NCI-H146 (cell line): Measurements from ENCODE around the gene MID1.

Experiments
- DNase-seq: peaks from one replicate; lab custom pipeline; 2025; lab: John Stamatoyannopoulos, UW

The MID1 gene

DNA sequence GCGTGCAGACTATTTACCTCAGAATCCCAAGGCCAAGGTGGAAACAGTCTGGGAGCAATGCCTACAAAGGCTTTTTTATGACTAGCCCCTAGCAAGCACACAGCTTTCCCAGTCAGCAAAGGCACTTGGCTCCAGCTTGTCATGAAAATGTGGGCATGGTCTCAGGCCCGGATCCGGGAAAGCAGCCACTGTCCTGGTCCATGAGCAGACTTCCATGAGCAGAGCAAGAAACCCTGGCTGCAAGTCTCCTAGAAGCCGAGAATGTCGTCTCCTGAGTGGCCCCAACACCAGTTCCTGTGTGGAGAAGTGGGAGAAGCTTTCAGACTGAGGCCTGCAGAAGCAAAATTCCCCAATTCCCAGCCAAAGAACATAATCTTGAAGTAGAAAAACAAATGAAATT lies 190.5 kb downstream of the MID1 start:
- DNase-seq, result no peak

DNA sequence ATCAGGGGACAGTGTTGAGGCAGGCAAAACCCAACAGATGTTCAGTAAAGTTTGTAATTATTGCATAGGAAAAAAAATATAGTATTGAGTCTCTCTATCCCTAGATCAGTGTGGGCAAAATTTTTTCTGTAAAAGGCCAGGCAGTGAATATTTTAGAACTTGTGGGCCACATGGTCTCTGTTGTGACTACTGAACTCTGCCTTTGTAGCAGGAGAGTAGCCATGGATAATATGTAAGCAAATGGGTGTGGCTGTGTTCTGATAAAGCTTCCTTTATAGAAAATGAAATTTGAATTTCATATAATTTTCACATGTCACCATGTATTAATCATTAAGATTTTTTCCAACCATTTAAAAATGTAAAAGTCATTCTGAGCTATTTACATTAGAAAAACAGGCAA lies 193.1 kb downstream of the MID1 start:
- no peak for DNase-seq

DNA sequence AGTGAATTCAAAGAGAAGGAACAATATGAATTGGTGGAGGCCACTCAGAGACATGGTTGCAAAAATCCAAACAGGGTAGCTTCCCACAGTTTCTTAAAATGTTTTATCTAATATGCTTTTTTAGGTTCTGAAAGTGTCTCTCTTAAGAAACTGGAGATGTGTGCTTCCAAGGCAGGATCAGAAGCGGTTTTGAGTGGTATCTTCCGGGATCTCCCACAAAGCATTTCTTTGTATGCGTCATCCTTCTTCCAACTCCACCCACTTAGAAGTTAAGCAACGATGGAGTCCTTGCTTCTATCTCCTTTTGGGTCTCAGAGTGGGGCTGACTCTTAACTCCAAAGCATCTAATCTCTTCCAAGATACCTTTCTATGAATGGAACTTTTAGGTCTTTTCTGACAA lies 196.7 kb downstream of the MID1 start:
- DNase-seq, result no peak

DNA sequence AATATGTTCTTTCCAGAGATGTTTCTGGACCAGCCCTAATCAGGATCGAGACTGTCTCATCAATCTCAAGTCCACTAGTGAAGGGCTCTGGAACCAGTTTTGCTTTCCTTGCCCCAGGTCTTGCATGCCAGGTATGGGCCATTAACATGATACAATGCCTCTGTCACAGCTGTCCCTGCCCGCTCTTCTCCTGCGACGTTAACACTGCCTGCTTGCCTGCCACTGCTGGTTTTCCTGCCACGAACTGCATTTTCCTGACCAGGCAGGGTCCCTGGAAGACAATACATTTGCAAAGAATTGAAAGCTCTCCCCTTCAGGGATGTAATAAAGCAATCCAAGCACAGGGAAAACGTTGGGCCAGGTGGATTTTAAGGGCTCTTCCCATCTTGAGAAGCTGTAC lies 200.3 kb downstream of the MID1 start:
- no peak for DNase-seq

DNA sequence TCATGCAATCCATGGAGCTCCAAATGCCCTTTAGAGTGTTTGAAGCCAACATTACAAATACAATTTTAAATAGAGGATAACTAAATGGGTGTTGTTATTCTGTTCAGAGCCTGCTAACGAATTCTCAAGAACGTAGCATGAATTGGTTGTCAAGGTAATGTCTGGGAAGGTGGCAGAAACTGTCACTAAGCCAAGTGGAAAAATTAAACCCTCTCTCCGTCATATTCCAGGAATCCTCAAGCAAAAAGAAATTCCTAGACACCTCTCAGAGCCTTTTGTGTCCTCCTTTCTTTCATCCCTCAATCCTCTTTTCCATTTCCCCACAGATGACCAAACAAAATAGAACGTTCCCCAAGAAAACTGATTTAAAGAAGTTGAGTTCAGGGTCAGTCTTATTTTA lies 204.0 kb downstream of the MID1 start:
- DNase-seq, result no peak

DNA sequence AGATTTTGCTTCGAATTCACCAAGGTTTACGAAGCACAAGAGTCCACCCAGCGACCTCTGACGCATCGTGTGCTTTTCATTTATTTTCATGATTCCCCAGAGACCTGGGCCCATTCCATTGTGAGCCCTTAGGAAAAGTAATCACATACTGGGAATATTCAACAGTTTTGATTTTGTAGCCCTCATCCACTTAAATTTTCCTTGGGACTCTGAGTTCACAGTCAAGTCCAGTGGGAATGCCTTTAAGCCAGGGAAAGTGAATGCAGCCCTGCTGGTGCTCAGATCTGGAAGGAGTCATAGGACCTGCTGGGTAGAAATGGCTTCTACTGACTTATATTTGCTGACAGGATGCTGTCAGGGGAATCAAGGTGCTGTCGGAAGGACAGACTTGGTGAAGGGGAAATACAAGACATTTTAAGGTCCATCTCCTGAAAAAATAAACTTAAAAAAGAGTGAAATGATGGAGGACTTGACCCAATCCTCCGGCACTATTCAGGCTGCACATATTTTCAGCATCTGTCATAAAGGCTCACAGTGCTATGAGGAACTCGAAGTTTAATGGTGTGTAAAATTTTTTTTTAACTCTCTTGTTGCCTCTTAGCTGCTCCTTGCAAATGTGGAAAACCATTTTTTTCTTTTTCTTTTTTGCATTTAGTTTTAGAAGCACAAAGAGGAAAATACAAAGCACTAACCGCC lies 204.9 kb downstream of the MID1 start:
- no peak for DNase-seq

DNA sequence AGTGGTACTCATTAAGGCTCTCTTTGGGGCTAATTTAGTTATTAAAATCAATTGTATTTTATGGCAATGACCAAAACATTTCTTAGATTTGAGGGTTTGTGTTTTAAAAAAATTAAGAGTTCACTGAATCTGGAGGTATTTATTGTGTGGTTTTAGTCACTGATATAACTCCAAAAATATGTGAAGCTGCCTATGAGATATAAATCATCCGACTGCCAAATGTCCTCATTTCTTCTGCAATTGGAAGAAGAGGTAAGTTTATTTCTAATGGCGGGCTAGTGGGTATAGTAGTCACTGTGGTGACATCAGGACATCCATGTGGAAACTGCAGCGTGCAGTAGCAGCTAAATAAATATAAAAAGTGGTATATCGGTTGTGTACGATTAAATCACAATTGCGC lies 205.5 kb downstream of the MID1 start:
- no peak for DNase-seq

DNA sequence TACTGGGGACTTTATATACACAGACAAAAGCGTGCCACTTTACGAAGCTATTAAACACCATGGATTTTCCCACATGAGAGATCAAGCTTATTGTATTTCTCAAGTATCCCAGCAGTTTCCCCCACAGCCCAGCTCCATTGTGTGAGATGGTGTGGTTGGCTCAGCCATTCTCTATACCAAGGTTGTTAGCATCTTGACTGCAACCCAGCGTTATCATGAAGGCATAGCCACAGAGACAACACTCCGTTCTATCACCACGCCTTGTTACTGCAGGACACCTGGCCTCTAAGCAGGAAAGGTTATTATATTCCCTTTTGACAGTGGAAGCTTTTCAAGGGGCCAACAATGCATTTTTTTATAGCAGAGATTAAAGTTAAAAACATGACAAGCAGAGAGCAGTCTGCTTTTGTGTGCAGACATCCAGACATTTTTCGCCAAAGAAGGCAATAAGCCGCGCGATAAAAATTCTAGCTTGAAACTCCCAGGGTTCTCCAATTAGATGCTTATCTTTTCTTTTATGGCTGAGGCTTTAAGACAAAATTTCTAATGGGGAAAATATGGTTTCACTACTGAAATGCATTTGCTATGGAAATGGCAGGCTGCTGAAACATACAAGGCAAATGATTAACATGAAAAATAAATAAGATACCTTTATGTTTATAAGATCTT lies 206.1 kb downstream of the MID1 start:
- no peak for DNase-seq

DNA sequence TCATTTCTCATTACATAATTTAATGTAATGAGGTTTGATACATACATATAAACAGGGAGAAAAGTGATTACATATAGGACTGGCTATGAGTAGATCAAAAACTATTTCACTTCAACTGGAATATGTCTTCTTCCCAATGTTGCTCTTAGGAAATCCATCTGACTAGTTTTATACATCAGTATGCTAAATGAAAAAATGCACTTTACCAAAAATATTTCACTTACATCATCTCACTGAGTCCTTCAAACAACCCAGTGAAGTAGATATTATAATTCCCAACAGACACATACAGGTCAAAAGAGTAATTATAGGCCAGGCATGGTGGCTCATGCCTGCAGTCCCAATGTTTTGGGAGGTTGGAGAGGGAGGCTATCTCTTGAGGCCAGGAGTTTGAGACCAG lies 215.9 kb downstream of the MID1 start:
- no peak for DNase-seq

DNA sequence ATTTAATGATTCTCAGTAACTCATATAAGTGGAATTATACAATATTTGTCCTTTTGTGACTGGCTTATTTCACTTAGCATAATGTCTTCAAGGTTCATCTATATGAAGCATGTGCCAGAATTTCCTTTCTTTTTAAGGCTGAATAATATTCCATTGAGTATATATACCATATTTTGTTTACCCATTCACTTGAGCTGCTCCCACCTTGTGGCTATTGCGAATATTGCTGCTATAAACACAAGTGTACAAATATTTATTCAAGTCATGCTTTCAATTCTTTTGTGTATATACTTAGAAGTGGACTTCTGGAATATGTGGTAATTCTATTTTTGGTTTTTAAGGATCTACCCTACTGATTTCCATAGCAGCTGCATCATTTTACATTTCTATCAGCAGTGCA lies 219.1 kb downstream of the MID1 start:
- DNase-seq, result no peak

DNA sequence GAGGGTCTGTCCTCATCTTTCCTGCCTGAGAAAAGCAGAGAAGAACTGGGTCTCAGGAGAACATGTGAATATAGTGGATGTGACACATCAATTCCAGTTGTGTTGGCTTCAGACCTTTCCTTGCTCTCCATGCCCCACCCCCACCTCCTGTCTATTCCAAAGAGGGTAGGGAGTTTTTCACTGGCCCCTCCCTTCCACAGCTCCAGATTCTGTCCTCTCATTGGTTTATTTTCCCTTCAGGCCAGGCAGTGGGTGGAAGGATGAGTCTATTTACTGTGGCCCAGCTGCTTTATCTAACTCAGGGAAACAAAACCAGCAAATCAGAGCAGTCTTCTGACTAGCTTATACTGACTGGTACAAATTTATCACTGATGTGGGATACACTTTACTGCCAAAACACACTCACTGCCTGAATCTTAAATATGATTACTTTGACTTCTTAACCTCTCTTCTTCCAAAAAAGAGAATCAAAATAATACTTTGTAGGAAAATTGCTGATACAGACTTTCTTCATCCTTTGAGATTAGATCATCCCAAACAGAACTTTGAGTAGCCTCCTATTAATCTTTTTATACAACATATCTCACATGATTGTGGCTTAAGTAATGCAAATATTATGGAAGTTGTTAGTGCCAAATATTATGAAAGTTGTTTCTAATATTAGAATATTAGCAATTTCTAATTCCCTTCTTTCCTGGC lies 221.2 kb downstream of the MID1 start:
- DNase-seq, result no peak

DNA sequence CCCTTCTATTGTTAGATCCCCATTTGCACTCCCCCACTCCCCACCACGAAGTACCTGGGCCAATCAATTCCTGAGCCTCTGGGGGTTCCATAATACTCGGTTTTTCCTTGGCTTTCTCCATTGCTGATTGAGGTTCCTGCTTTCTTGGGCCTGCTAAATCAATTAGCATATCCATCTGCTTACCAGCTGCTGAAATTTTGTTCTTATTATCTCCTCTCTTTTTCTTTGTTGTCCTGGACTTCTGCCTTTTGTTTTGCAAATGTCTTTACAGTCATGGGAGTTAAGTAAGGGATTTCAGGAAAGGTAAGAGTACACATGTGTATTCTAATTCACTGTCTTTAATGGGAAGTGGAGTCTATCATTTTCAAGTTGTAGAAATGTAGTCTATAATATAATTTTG lies 222.2 kb downstream of the MID1 start:
- no peak for DNase-seq

DNA sequence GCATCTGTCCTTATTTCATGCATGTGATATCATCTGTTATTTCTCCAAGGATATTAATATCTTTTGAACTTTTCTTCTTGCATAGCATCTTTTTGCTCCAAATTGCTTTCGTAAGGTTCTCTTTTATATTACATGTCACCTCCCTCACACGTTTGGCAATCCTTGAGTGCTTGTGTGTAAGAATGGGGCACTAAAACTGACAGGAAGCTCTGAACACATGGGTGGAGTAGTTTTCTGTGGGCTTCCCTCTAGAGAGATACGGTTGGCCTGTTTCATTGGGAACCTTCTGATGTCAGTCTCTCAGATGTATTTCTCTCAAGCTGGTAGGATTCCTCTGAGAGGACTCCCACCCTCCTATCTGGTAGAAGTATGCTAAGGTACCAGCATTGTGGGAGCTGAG lies 223.0 kb downstream of the MID1 start:
- no peak for DNase-seq

DNA sequence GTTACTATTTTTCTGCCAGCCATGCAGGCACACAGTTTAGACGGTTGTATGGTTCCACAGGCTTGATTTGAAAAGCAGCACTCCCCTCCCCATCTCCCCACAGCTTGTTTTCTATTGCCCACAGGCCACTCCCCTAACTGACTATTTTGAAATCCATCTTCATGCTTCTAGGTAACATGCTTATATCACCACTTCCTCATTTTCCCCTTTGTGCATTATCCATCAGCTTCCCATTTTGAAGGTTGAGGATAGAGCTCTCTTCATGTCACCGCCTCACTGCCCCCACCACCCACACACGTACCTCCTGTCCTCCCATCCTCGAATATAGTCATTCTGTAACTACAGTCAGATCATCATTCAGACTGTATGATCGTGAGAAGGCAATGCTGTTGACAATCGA lies 224.7 kb downstream of the MID1 start:
- DNase-seq, result no peak
